IMR-90 (cell line): ENCODE measurements around the gene SSPN. TPM values are rescaled to one million over a fixed set of nuclear protein-coding genes. Genes with fewer than 3 reads are reported as not detected.

Experiments used
- ATAC-seq: fragments of 200-7000 bp; cut with Tn5 transposase; 2 replicates; pipeline ENCODE4 v1.9.1; 2020; ENCODE audit warnings: low read depth, mild to moderate bottlenecking, moderate library complexity
- BruUV-seq: library from RNA; stranded (reverse); fragments of 400-500 nt; replicated peaks from 2 replicates; lab custom pipeline; 2021; lab: Mats Ljungman, UMichigan
- CTCF ChIA-PET: fragments of 300-600 bp; formaldehyde crosslinking; extraction: SDS; loops from one replicate; lab custom pipeline; 2021; ENCODE audit warnings: antibody characterized with exemption; lab: Yijun Ruan, JAX
- POLR2A ChIA-PET: fragments of 300-600 bp; sonication (Branson Sonifier 250); formaldehyde crosslinking; loops from one replicate; lab custom pipeline; 2022; ENCODE audit warnings: antibody characterized with exemption; ENCODE audit not compliant: unreplicated experiment; lab: Charles Lee
- DNase-seq: peaks from one replicate; pipeline ENCODE4 v3.0.0; 2013
- H2AFZ ChIP-seq: replicated peaks from 2 replicates; pipeline ENCODE3; 2013; ENCODE audit warnings: low read length, mild to moderate bottlenecking; ENCODE audit not compliant: poor library complexity
- H2AK5ac ChIP-seq: 2 replicates; pipeline ENCODE4 v1.6.1; 2013; ENCODE audit warnings: low read depth, low read length, inconsistent platforms
- H2AK9ac ChIP-seq: replicated peaks from 2 replicates; pipeline ENCODE3; 2013; ENCODE audit warnings: mild to moderate bottlenecking, low read depth, low read length, moderate library complexity; ENCODE audit not compliant: poor library complexity
- H2BK120ac ChIP-seq: 2 replicates; pipeline ENCODE4 v1.6.1; 2013; ENCODE audit warnings: low read depth, low read length, inconsistent platforms
- H2BK15ac ChIP-seq: 3 replicates; pipeline ENCODE4 v1.6.1; 2013; ENCODE audit warnings: low read depth, low read length, inconsistent platforms
- H2BK20ac ChIP-seq: 2 replicates; pipeline ENCODE4 v1.6.1; 2013; ENCODE audit warnings: low read depth, mild to moderate bottlenecking, inconsistent platforms, low read length, moderate library complexity
- H2BK5ac ChIP-seq: 2 replicates; pipeline ENCODE4 v1.6.1; 2013; ENCODE audit warnings: mild to moderate bottlenecking, low read depth, low read length, inconsistent platforms; ENCODE audit not compliant: poor library complexity, severe bottlenecking
- H3K14ac ChIP-seq: replicated peaks from 2 replicates; pipeline ENCODE4 v1.6.1; 2013; ENCODE audit warnings: low read depth, low read length, inconsistent platforms
- H3K18ac ChIP-seq: 2 replicates; pipeline ENCODE4 v1.6.1; 2013; ENCODE audit warnings: low read depth, low read length, control low read depth
- H3K23ac ChIP-seq: 2 replicates; pipeline ENCODE4 v1.6.1; 2013; ENCODE audit warnings: low read depth, low read length, inconsistent platforms
- H3K27ac ChIP-seq: 2 replicates; pipeline ENCODE4 v1.5.1; 2013; ENCODE audit warnings: mild to moderate bottlenecking, control low read depth, low read length; ENCODE audit not compliant: insufficient read depth
- H3K27me3 ChIP-seq: 2 replicates; pipeline ENCODE4 v1.6.1; 2013; ENCODE audit warnings: low read length; ENCODE audit not compliant: control insufficient read depth, insufficient read depth
- H3K36me3 ChIP-seq: 2 replicates; pipeline ENCODE4 v1.6.1; 2013; ENCODE audit warnings: low read length, mixed read lengths; ENCODE audit not compliant: control insufficient read depth, insufficient read depth
- H3K4ac ChIP-seq: 2 replicates; pipeline ENCODE4 v1.6.1; 2013; ENCODE audit warnings: low read depth, low read length, inconsistent platforms
- H3K4me1 ChIP-seq: 2 replicates; pipeline ENCODE4 v1.6.1; 2013; ENCODE audit warnings: low read length, mixed read lengths; ENCODE audit not compliant: control insufficient read depth, insufficient read depth
- H3K4me2 ChIP-seq: 2 replicates; pipeline ENCODE4 v1.6.1; 2013; ENCODE audit warnings: low read depth, mild to moderate bottlenecking, control low read depth, low read length, moderate library complexity
- H3K4me3 ChIP-seq: 2 replicates; pipeline ENCODE4 v1.5.1; 2013; ENCODE audit warnings: low read depth, mild to moderate bottlenecking, control low read depth, low read length, moderate library complexity; ENCODE audit not compliant: insufficient read depth
- H3K56ac ChIP-seq: 2 replicates; pipeline ENCODE4 v1.6.1; 2013; ENCODE audit warnings: low read length, inconsistent platforms; ENCODE audit not compliant: insufficient read depth; ENCODE audit errors: extremely low read depth
- H3K79me1 ChIP-seq, 2 experiments: 2 replicates each; pipeline ENCODE4 v1.6.1; 2013; ENCODE audit warnings: low read length in 2 of 2, inconsistent platforms in 1 of 2, low read depth in 1 of 2
- H3K9ac ChIP-seq: 2 replicates; pipeline ENCODE4 v1.6.1; 2013; ENCODE audit warnings: low read depth, low read length, control low read depth
- H3K9me1 ChIP-seq: 2 replicates; pipeline ENCODE4 v1.6.1; 2013; ENCODE audit warnings: low read length, inconsistent platforms; ENCODE audit not compliant: insufficient read depth
- H3K9me3 ChIP-seq: 2 replicates; pipeline ENCODE4 v1.6.1; 2013; ENCODE audit warnings: low read length; ENCODE audit not compliant: control insufficient read depth, insufficient read depth
- H4K20me1 ChIP-seq: 2 replicates; pipeline ENCODE4 v1.6.1; 2013; ENCODE audit warnings: low read length, inconsistent platforms; ENCODE audit not compliant: insufficient read depth
- H4K5ac ChIP-seq: 2 replicates; pipeline ENCODE4 v1.6.1; 2013; ENCODE audit warnings: mild to moderate bottlenecking, low read depth, low read length, control low read depth
- H4K8ac ChIP-seq, 2 experiments: 2 replicates each; pipeline ENCODE4 v1.6.1; 2013; ENCODE audit warnings: low read depth in 2 of 2, low read length in 2 of 2, control low read depth in 1 of 2, inconsistent platforms in 1 of 2
- H4K91ac ChIP-seq: 2 replicates; pipeline ENCODE4 v1.6.1; 2013; ENCODE audit warnings: low read depth, low read length, inconsistent platforms; ENCODE audit not compliant: insufficient read depth
- BHLHE40 ChIP-seq: fragments of 150-350 bp; IDR thresholded peaks from 2 replicates; pipeline ENCODE4 v1.6.1; 2016; ENCODE audit warnings: mild to moderate bottlenecking, low read depth, low read length
- CEBPB ChIP-seq: IDR thresholded peaks from 2 replicates; pipeline ENCODE4 v1.6.1; 2012; ENCODE audit warnings: low read depth, low read length, improper control_type of control experiment
- CHD1 ChIP-seq: IDR thresholded peaks from 2 replicates; pipeline ENCODE4 v1.6.1; 2012; ENCODE audit warnings: low read depth, low read length, improper control_type of control experiment
- FOS ChIP-seq: fragments of 150-350 bp; IDR thresholded peaks from 2 replicates; pipeline ENCODE4 v1.6.1; 2016; ENCODE audit warnings: low read depth, low read length
- MAFK ChIP-seq: IDR thresholded peaks from 2 replicates; pipeline ENCODE4 v1.6.1; 2012; ENCODE audit warnings: low read depth, low read length, improper control_type of control experiment
- MXI1 ChIP-seq: IDR thresholded peaks from 2 replicates; pipeline ENCODE4 v1.6.1; 2012; ENCODE audit warnings: low read depth, mild to moderate bottlenecking, low read length, moderate library complexity, borderline replicate concordance
- NFE2L2 ChIP-seq: fragments of 150-350 bp; IDR thresholded peaks from 2 replicates; pipeline ENCODE4 v1.6.1; 2016; ENCODE audit warnings: low read depth, mild to moderate bottlenecking, low read length
- RAD21 ChIP-seq: IDR thresholded peaks from 2 replicates; pipeline ENCODE4 v1.6.1; 2012; ENCODE audit warnings: low read length, improper control_type of control experiment
- RCOR1 ChIP-seq: IDR thresholded peaks from 2 replicates; pipeline ENCODE4 v1.6.1; 2012; ENCODE audit warnings: mild to moderate bottlenecking, low read length, improper control_type of control experiment; ENCODE audit not compliant: insufficient replicate concordance
- RFX5 ChIP-seq: IDR thresholded peaks from 2 replicates; pipeline ENCODE4 v1.8.0; 2012; ENCODE audit warnings: low read depth, mild to moderate bottlenecking, low read length, moderate library complexity
- SMC3 ChIP-seq: fragments of 150-350 bp; IDR thresholded peaks from 2 replicates; pipeline ENCODE4 v1.6.1; 2016; ENCODE audit warnings: low read depth, mild to moderate bottlenecking, antibody characterized with exemption, low read length, moderate library complexity
- dilution Hi-C: fragments of 300-500 bp; cut with HindIII; formaldehyde crosslinking; loops from one replicate; pipeline ENCODE4 v1.14.3; 2018; ENCODE audit warnings: low sequenced_read_pairs; ENCODE audit not compliant: unreplicated experiment
- in situ Hi-C: fragments of 300-500 bp; cut with MboI; formaldehyde crosslinking; loops from 3 replicates; pipeline ENCODE4 v1.14.3; 2019; ENCODE audit warnings: low sequenced_read_pairs, inconsistent platforms, mixed read lengths
- intact Hi-C: fragments of 100-400 bp; cut with micrococcal nuclease; formaldehyde crosslinking; loops from 2 replicates; pipeline ENCODE4 v1.10.0; 2022
- polyA plus RNA-seq, 3 experiments: library from polyadenylated mRNA; depleted of rRNA; stranded (reverse); fragments of >200 nt; gene quantifications; 2 replicates each; pipeline ENCODE4 v1.2.3, GENCODE V29; 2012; ENCODE audit warnings: low replicate concordance in 1 of 3
- total RNA-seq: library from RNA; depleted of rRNA; stranded (reverse); fragments of >200 nt; gene quantifications from 2 replicates; pipeline ENCODE4 v1.2.3, GENCODE V29; 2012
- TF ChIP-seq, protein P1 (sequence below): fragments of 150-350 bp; IDR thresholded peaks from 2 replicates; pipeline ENCODE4 v1.6.1; 2016; ENCODE audit warnings: low read depth, mild to moderate bottlenecking, low read length, moderate library complexity, borderline replicate concordance
- TF ChIP-seq, protein P2 (sequence below): fragments of 150-350 bp; IDR thresholded peaks from 2 replicates; pipeline ENCODE4 v1.6.1; 2017; ENCODE audit warnings: mild to moderate bottlenecking, antibody characterized with exemption, low read length, low read depth

Gene SSPN
- total and polyA plus RNA-seq, 2 of the 4 experiments (the other 2 are of a cell fraction), result 3.5 to 5.6 TPM

DNA sequence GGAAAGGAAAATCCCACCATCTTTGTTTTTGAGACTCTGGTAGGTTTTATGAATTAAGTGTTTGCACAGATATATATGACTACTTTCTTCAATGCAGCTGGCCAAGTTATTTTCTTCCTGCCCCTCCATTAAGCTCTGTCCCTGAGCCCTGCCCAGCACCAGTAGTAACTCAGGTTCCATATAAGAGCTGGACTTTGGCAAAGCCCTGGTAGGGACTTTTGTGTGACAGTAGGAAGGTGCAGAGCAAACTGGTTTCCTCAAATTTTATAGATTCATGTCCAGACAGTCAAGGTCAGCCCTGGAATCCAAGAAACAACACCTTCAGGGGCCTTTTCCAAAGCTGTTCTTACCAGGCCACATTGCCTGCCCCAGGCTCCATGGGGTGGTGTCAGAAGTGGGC is 47.3 kb downstream of the SSPN start:
- CTCF ChIA-PET, result no interaction called here
- Histone ChIP-seq H4K91ac (no peak overlapping the region), H3K56ac (no peak overlapping the region), H3K18ac (no peak overlapping the region), H3K27ac (no peak overlapping the region), H3K14ac (no peak overlapping the region), H3K4me2 (no peak overlapping the region), H3K9ac (no peak overlapping the region), H4K20me1 (no peaks in the 10 kb centered on the region), H3K9me1 (peaks cover 2% of the 10 kb centered on the region; the same call in 1 of the 2 replicates), H4K8ac (no peak overlapping the region), H2BK15ac (no peak overlapping the region), H2AFZ (no peak overlapping the region), H2AK5ac (no peak overlapping the region), H3K36me3 (no peaks in the 10 kb centered on the region), H2AK9ac (no peak overlapping the region), H4K5ac (no peak overlapping the region), H3K4ac (no peak overlapping the region), H3K4me1 (peaks cover 4% of the 10 kb centered on the region), H3K9me3 (no peaks in the 10 kb centered on the region), H2BK5ac (no peak overlapping the region), H3K23ac (no peak overlapping the region), H2BK120ac (no peak overlapping the region), H2BK20ac (no peak overlapping the region), H3K4me3 (no peak overlapping the region), H3K27me3 (peaks cover 10% of the 10 kb centered on the region), H3K79me1 (no peaks in the 10 kb centered on the region)
- ATAC-seq (no peak), DNase-seq (no peak)
- POLR2A ChIA-PET, result no interaction called here
- TF ChIP-seq RAD21 (no peak), RCOR1 (no peak), CEBPB (no peak), SMC3 (no peak), NFE2L2 (no peak), RFX5 (no peak), BHLHE40 (no peak), FOS (no peak), MAFK (no peak), CHD1 (no peak), MXI1 (no peak)
- TF ChIP-seq, protein P1, sequence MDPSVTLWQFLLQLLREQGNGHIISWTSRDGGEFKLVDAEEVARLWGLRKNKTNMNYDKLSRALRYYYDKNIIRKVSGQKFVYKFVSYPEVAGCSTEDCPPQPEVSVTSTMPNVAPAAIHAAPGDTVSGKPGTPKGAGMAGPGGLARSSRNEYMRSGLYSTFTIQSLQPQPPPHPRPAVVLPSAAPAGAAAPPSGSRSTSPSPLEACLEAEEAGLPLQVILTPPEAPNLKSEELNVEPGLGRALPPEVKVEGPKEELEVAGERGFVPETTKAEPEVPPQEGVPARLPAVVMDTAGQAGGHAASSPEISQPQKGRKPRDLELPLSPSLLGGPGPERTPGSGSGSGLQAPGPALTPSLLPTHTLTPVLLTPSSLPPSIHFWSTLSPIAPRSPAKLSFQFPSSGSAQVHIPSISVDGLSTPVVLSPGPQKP, result no peak
- TF ChIP-seq, protein P2, sequence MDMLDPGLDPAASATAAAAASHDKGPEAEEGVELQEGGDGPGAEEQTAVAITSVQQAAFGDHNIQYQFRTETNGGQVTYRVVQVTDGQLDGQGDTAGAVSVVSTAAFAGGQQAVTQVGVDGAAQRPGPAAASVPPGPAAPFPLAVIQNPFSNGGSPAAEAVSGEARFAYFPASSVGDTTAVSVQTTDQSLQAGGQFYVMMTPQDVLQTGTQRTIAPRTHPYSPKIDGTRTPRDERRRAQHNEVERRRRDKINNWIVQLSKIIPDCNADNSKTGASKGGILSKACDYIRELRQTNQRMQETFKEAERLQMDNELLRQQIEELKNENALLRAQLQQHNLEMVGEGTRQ, result no peak
- in situ Hi-C loops, result no loop called here
- no TSS peak for BruUV-seq
- dilution Hi-C loops, result no loop called here
- intact Hi-C loops, result no loop called here
